Neural progenitor cell (in vitro differentiated cells): Measurements from ENCODE around the gene BCL2L12. TPM values are rescaled to one million over a fixed set of nuclear protein-coding genes. Genes with fewer than 3 reads are reported as not detected.

Source experiments
- DNase-seq: peaks from one replicate; pipeline ENCODE4 v3.0.0-alpha.2; 2016; ENCODE audit warnings: low spot score
- H2AFZ ChIP-seq: fragments of 200-600 bp; sonication (generic); replicated peaks from 2 replicates; pipeline ENCODE4 v1.6.1; 2016; ENCODE audit warnings: antibody characterized with exemption
- H3F3A ChIP-seq: fragments of 200-600 bp; sonication (generic); 2 replicates; pipeline ENCODE4 v1.6.1; 2016; ENCODE audit warnings: antibody characterized with exemption, low read depth
- H3K27ac ChIP-seq: fragments of 200-600 bp; sonication (generic); 2 replicates; pipeline ENCODE4 v1.5.1; 2016; ENCODE audit warnings: mild to moderate bottlenecking
- H3K27me3 ChIP-seq: fragments of 200-600 bp; sonication (generic); 2 replicates; pipeline ENCODE4 v1.6.1; 2016; ENCODE audit warnings: mild to moderate bottlenecking, moderate library complexity
- H3K36me3 ChIP-seq: fragments of 200-600 bp; sonication (generic); 2 replicates; pipeline ENCODE4 v1.5.1; 2016
- H3K4me1 ChIP-seq: fragments of 200-600 bp; sonication (generic); 2 replicates; pipeline ENCODE4 v1.6.1; 2016; ENCODE audit warnings: mixed run types
- H3K4me2 ChIP-seq: fragments of 200-600 bp; sonication (generic); 2 replicates; pipeline ENCODE4 v1.6.1; 2016
- H3K4me3 ChIP-seq: fragments of 200-600 bp; sonication (generic); 2 replicates; pipeline ENCODE4 v1.5.1; 2016
- H3K79me2 ChIP-seq: fragments of 200-600 bp; sonication (generic); 2 replicates; pipeline ENCODE4 v1.6.1; 2016; ENCODE audit warnings: low read depth
- H3K9ac ChIP-seq: fragments of 200-600 bp; sonication (generic); 2 replicates; pipeline ENCODE4 v1.6.1; 2016
- H3K9me3 ChIP-seq: fragments of 200-600 bp; sonication (generic); 2 replicates; pipeline ENCODE4 v1.5.1; 2016; ENCODE audit warnings: low read depth
- H4K20me1 ChIP-seq: fragments of 200-600 bp; sonication (generic); 2 replicates; pipeline ENCODE4 v1.6.1; 2016; ENCODE audit warnings: low read depth
- H3K27ac Mint-ChIP-seq: 3 replicates; pipeline ENCODE4 v1.8.0; 2021; ENCODE audit warnings: mixed read lengths
- H3K27me3 Mint-ChIP-seq: 2 replicates; pipeline ENCODE4 v1.8.0; 2022; ENCODE audit warnings: low read depth, mild to moderate bottlenecking, inconsistent platforms, moderate library complexity, mixed read lengths; ENCODE audit not compliant: insufficient read depth
- H3K36me3 Mint-ChIP-seq: 3 replicates; pipeline ENCODE4 v1.8.0; 2021; ENCODE audit warnings: mixed read lengths
- H3K4me1 Mint-ChIP-seq: 3 replicates; pipeline ENCODE4 v1.8.0; 2021; ENCODE audit warnings: mixed read lengths
- H3K4me3 Mint-ChIP-seq: 3 replicates; pipeline ENCODE4 v1.8.0; 2021; ENCODE audit warnings: mild to moderate bottlenecking, moderate library complexity, mixed read lengths
- H3K9me3 Mint-ChIP-seq: 3 replicates; pipeline ENCODE4 v1.8.0; 2020; ENCODE audit warnings: mixed read lengths
- EZH2 ChIP-seq: fragments of 200-600 bp; sonication (generic); IDR thresholded peaks from 2 replicates; pipeline ENCODE4 v1.6.1; 2017; ENCODE audit warnings: antibody characterized with exemption, mild to moderate bottlenecking, moderate library complexity
- EZH2phosphoT487 ChIP-seq: fragments of 200-600 bp; sonication (generic); IDR thresholded peaks from 2 replicates; pipeline ENCODE4 v1.6.1; 2017; ENCODE audit warnings: antibody characterized with exemption
- total RNA-seq: library from RNA; depleted of rRNA; stranded (reverse); fragments of >200 nt; gene quantifications from 2 replicates; pipeline ENCODE4 v1.2.3, GENCODE V29; 2015; ENCODE audit warnings: low replicate concordance
- TF ChIP-seq, protein P1 (sequence below): fragments of 200-600 bp; sonication (generic); IDR thresholded peaks from 2 replicates; pipeline ENCODE4 v1.5.1; 2017; ENCODE audit warnings: antibody characterized with exemption, mild to moderate bottlenecking

BCL2L12 gene
- total RNA-seq, 1 donor from 2014 or later = 6.1 TPM

DNA sequence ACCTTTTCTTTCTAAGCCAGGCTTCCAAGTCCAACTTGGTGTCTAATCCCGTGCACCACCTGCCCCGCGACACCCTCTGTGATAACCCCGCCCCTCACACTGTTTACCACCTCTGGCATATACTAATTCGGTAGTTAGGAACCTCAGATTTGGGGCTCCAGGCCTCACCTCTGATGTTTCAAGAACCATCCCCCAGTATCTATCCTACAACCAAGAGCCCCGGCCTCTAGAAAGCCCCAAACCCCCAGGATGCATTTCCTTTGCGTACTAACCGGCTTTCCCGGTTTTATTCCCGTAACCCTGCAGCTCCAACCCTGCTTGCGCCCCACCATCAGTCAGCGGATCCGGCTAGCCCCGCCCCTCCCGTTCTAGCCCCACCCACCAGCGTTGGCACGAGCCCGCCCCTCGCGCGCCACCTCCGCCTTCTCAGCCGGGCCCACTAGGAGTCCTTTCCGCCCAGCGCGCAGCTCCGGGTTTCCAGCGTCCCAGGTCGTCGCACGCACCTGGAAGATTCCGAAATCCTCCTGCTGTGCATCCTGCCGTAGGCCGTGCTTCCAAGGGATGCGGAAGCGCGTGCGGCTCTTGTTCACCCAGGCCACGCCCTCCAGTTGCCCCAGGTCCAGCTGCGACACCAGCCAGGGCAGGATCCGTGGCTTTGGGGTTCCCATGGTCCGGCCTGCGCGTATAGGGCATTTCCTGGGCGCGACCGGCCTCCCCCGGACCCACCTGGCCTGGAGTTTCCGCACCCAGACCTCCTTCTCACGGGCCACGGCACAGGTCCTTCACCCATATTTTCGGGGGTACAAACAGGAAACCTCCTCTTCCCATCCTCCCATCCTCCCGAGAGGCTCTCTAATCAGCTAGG is 1.3 kb upstream of the BCL2L12 start:
- H3K4me3 Mint-ChIP-seq = peak overlapping the region; percentile 98
- Histone ChIP-seq H2AFZ (no peak overlapping the region), H4K20me1 (peaks cover 19% of the 10 kb centered on the region), H3K4me3 (peak overlapping the region; percentile 85), H3K27me3 (no peaks in the 10 kb centered on the region), H3K36me3 (peaks cover 4% of the 10 kb centered on the region), H3K79me2 (peaks cover 39% of the 10 kb centered on the region), H3K9ac (peak overlapping the region; percentile 23), H3F3A (peaks cover 33% of the 10 kb centered on the region), H3K9me3 (no peaks in the 10 kb centered on the region), H3K4me1 (peaks cover 11% of the 10 kb centered on the region), H3K27ac (no peak overlapping the region), H3K4me2 (peak overlapping the region; percentile 93)
- H3K4me1 Mint-ChIP-seq = peaks cover 16% of the 10 kb centered on the region
- no peaks in the 10 kb centered on the region for H3K9me3 Mint-ChIP-seq
- peaks cover 5% of the 10 kb centered on the region for H3K27me3 Mint-ChIP-seq
- TF ChIP-seq, protein P1, sequence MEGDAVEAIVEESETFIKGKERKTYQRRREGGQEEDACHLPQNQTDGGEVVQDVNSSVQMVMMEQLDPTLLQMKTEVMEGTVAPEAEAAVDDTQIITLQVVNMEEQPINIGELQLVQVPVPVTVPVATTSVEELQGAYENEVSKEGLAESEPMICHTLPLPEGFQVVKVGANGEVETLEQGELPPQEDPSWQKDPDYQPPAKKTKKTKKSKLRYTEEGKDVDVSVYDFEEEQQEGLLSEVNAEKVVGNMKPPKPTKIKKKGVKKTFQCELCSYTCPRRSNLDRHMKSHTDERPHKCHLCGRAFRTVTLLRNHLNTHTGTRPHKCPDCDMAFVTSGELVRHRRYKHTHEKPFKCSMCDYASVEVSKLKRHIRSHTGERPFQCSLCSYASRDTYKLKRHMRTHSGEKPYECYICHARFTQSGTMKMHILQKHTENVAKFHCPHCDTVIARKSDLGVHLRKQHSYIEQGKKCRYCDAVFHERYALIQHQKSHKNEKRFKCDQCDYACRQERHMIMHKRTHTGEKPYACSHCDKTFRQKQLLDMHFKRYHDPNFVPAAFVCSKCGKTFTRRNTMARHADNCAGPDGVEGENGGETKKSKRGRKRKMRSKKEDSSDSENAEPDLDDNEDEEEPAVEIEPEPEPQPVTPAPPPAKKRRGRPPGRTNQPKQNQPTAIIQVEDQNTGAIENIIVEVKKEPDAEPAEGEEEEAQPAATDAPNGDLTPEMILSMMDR = peak; percentile 20
- TF ChIP-seq EZH2 (no peak), EZH2phosphoT487 (no peak)
- peaks cover 14% of the 10 kb centered on the region for H3K36me3 Mint-ChIP-seq
- peak; percentile 93 for DNase-seq
- H3K27ac Mint-ChIP-seq = peak overlapping the region; percentile 60

DNA sequence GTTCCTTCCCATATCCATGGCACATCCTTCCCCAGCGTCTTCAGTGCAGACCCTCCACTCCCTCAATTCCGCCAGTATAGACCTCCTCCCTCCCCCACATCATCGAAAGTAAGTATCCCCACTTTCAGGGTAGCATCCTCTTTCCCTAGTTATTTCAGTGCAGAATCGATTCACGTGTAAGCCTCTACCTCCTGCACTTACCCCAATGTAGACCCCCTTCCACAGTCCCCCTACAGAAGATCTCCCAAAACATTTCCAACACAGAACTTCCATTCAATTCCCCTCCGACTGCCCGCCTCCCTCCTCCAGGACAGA is 740 bp upstream of the BCL2L12 start:
- H2AFZ ChIP-seq = no peak overlapping the region
- TF ChIP-seq EZH2 = no peak
- TF ChIP-seq EZH2phosphoT487 = no peak
- TF ChIP-seq, protein P1 = no peak
- peaks cover 14% of the 10 kb centered on the region for H3K36me3 Mint-ChIP-seq

DNA sequence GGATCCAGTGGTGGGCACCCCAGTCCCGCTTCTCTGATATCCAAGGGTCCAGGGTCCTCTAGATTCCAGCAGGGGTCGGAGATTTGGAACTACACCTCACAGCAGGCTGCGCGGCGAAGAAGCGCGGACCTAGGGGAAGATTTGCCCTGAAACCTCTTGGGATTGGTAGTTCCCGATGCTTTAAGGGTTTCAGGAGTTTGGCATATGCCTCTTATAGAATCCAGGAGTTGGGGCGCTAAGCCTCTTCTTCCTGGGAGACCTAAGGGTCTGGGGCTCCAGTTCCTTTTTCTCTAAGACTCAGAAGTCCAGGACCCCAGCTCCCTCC is 349 bp downstream of the BCL2L12 start:
- Histone ChIP-seq H2AFZ (peak overlapping the region; percentile 88), H3K9ac (peak overlapping the region; percentile 86)

More for the DNA sequence above, 740 bp upstream of the BCL2L12 start:
- peaks cover 39% of the 10 kb centered on the region for H3K79me2 ChIP-seq
- no peaks in the 10 kb centered on the region for H3K9me3 Mint-ChIP-seq
- H3K27me3 ChIP-seq = no peaks in the 10 kb centered on the region
- H3K9me3 ChIP-seq = no peaks in the 10 kb centered on the region
- peak overlapping the region; percentile 23 for H3K9ac ChIP-seq
- peaks cover 4% of the 10 kb centered on the region for H3K36me3 ChIP-seq
- peak overlapping the region; percentile 93 for H3K4me2 ChIP-seq
- H3K27ac ChIP-seq = no peak overlapping the region
- H3K27ac Mint-ChIP-seq = peak overlapping the region; percentile 28
- no peak for DNase-seq
- H3F3A ChIP-seq = peaks cover 31% of the 10 kb centered on the region
- peak overlapping the region; percentile 98 for H3K4me3 Mint-ChIP-seq
- H3K4me3 ChIP-seq = peak overlapping the region; percentile 85
- peaks cover 20% of the 10 kb centered on the region for H3K4me1 Mint-ChIP-seq
- peaks cover 5% of the 10 kb centered on the region for H3K27me3 Mint-ChIP-seq
- H3K4me1 ChIP-seq = peaks cover 11% of the 10 kb centered on the region
- peaks cover 19% of the 10 kb centered on the region for H4K20me1 ChIP-seq

More for the DNA sequence above, 349 bp downstream of the BCL2L12 start:
- no peaks in the 10 kb centered on the region for H3K9me3 ChIP-seq
- TF ChIP-seq EZH2phosphoT487 (no peak), EZH2 (no peak)
- TF ChIP-seq, protein P1 = peak; percentile 33
- H3K79me2 ChIP-seq = peaks cover 39% of the 10 kb centered on the region
- H3K27me3 Mint-ChIP-seq = peaks cover 5% of the 10 kb centered on the region
- H3K27me3 ChIP-seq = no peaks in the 10 kb centered on the region
- peaks cover 11% of the 10 kb centered on the region for H3K4me1 ChIP-seq
- H3K4me3 ChIP-seq = peak overlapping the region; percentile 85
- H3K4me1 Mint-ChIP-seq = peaks cover 20% of the 10 kb centered on the region
- peak overlapping the region; percentile 98 for H3K27ac Mint-ChIP-seq
- H3K4me3 Mint-ChIP-seq = peak overlapping the region; percentile 98
- H4K20me1 ChIP-seq = peaks cover 19% of the 10 kb centered on the region
- no peak for DNase-seq
- H3K27ac ChIP-seq = no peak overlapping the region
- H3K9me3 Mint-ChIP-seq = no peaks in the 10 kb centered on the region
- peak overlapping the region; percentile 93 for H3K4me2 ChIP-seq
- no peaks in the 10 kb centered on the region for H3K36me3 ChIP-seq
- H3F3A ChIP-seq = peaks cover 28% of the 10 kb centered on the region
- peaks cover 9% of the 10 kb centered on the region for H3K36me3 Mint-ChIP-seq
